Ammon's horn (tissue), 1 donor: Measurements from ENCODE around the gene WWOX.

Source experiments
- DNase-seq: peaks from one replicate; pipeline ENCODE4 v3.0.0-alpha.2; 2016; ENCODE audit warnings: low spot score

The WWOX gene

GRCh38 chr16:78399384-78399783 lies 299.9 kb downstream of the WWOX start:
- no peak for DNase-seq

- DNase-seq: no peak
Observed at GRCh38 chr16:78402833-78403232, 303.4 kb downstream of the WWOX start.

GRCh38 chr16:78405040-78405439 lies 305.6 kb downstream of the WWOX start:
- no peak for DNase-seq

- DNase-seq: no peak
Observed at GRCh38 chr16:78405833-78406232, 306.4 kb downstream of the WWOX start.

GRCh38 chr16:78407191-78407590 lies 307.7 kb downstream of the WWOX start:
- peak; percentile 14 for DNase-seq

- DNase-seq: no peak
Observed at GRCh38 chr16:78413651-78414050, 314.2 kb downstream of the WWOX start.

GRCh38 chr16:78415013-78415412 lies 315.6 kb downstream of the WWOX start:
- DNase-seq: no peak

GRCh38 chr16:78415669-78416068 lies 316.2 kb downstream of the WWOX start:
- no peak for DNase-seq

GRCh38 chr16:78416400-78416799 lies 316.9 kb downstream of the WWOX start:
- no peak for DNase-seq

GRCh38 chr16:78421181-78421708 lies 321.8 kb downstream of the WWOX start:
- DNase-seq: no peak

GRCh38 chr16:78425281-78425680 lies 325.8 kb downstream of the WWOX start:
- DNase-seq: no peak

GRCh38 chr16:78425891-78426510 lies 326.5 kb downstream of the WWOX start:
- DNase-seq: no peak

GRCh38 chr16:78428193-78428592 lies 328.7 kb downstream of the WWOX start:
- DNase-seq: no peak

- no peak for DNase-seq
Observed at GRCh38 chr16:78430281-78430680, 330.8 kb downstream of the WWOX start.

- no peak for DNase-seq
Observed at GRCh38 chr16:78431004-78431670, 331.7 kb downstream of the WWOX start.

- DNase-seq: no peak
Observed at GRCh38 chr16:78431701-78432100, 332.2 kb downstream of the WWOX start.

GRCh38 chr16:78432451-78432850 lies 333.0 kb downstream of the WWOX start:
- DNase-seq: no peak

- no peak for DNase-seq
Observed at GRCh38 chr16:78433116-78433515, 333.7 kb downstream of the WWOX start.

- no peak for DNase-seq
Observed at GRCh38 chr16:78434401-78434800, 334.9 kb downstream of the WWOX start.

GRCh38 chr16:78435260-78435659 lies 335.8 kb downstream of the WWOX start:
- no peak for DNase-seq

GRCh38 chr16:78436023-78436422 lies 336.6 kb downstream of the WWOX start:
- no peak for DNase-seq

GRCh38 chr16:78436846-78437245 lies 337.4 kb downstream of the WWOX start:
- DNase-seq: no peak

- DNase-seq: peak; percentile 69
Observed at GRCh38 chr16:78437352-78437968, 338.0 kb downstream of the WWOX start.
